SU-DHL-6 (cell line): Measurements from ENCODE around the gene BAG3.

Experiments
- EZH2phosphoT487 ChIP-seq: fragments of 200-600 bp; sonication (generic), shearing (Covaris generic); conservative IDR thresholded peaks from 2 replicates; pipeline ENCODE4 v1.6.1; 2018; ENCODE audit warnings: mild to moderate bottlenecking, antibody characterized with exemption, low read length, moderate library complexity, mixed read lengths
- TF ChIP-seq, protein P1 (sequence below): fragments of 200-600 bp; sonication (generic); IDR thresholded peaks from one replicate; pipeline ENCODE4 v1.5.1; 2017; ENCODE audit warnings: antibody characterized with exemption, mild to moderate bottlenecking, low read length, moderate library complexity; ENCODE audit not compliant: insufficient read depth, poor library complexity, severe bottlenecking

DNA sequence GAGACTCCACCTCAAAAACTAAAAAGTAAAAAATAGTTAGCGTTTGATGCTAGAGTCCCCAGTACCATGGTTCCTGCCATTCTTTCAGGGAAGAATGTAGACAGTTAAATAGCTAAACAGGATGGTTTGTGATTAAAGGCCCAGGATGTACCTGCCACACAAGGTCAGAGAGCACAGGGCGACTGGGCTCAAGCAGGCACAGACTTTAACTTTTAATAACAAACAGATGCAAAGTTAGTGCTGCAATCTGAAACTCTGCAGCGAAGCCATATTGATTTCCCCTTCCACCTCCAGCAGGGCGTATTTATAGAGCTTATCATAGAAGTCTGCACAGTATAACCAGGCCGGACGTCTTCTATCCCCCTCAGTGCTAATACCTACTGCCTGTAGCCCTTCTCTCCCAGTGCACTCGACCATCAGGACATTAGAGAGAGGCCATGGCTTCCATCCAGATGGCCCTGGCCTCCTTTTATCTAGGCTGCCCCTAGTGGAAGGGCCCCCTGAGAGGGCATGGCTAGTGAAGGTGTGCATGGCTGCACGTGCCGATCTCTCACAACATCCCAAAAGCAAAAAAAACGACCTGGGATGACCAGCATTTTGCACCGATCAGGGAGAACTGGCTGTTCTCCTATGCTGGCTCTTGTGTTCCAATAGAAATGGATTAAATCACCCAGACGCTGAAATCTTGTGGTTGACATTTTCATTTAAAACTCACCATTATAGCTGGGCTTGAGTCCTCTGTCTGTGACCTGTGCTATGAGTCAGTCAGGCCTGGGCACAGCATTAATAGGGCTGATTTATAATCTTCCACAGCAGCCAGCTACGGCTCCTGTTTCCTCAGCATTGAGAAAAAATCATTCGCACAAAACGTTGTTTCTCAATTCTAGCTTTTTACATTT, 7.6 kb upstream of the BAG3 start:
- TF ChIP-seq, protein P1, sequence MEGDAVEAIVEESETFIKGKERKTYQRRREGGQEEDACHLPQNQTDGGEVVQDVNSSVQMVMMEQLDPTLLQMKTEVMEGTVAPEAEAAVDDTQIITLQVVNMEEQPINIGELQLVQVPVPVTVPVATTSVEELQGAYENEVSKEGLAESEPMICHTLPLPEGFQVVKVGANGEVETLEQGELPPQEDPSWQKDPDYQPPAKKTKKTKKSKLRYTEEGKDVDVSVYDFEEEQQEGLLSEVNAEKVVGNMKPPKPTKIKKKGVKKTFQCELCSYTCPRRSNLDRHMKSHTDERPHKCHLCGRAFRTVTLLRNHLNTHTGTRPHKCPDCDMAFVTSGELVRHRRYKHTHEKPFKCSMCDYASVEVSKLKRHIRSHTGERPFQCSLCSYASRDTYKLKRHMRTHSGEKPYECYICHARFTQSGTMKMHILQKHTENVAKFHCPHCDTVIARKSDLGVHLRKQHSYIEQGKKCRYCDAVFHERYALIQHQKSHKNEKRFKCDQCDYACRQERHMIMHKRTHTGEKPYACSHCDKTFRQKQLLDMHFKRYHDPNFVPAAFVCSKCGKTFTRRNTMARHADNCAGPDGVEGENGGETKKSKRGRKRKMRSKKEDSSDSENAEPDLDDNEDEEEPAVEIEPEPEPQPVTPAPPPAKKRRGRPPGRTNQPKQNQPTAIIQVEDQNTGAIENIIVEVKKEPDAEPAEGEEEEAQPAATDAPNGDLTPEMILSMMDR, result no peak
- no peak for TF ChIP-seq EZH2phosphoT487
